HL-60/S4 treated with retinoic acid at 250 ng/mL for 4 days and 3 days (cell line): Measurements from ENCODE around the gene SNHG17.
"Not testable (repeated sequence)": the region's sequence is repeated elsewhere in the genome, so short reads cannot be mapped to it uniquely, and the experiment has no call there.

Experiments used
- in situ Hi-C: fragments of 300-500 bp; cut with MboI; formaldehyde crosslinking; loops from 2 replicates; pipeline ENCODE4 v1.7.0; 2022; ENCODE audit warnings: low sequenced_read_pairs

Gene SNHG17

GRCh38 chr20:38377838-38378237 lies 57.3 kb downstream of the SNHG17 start:
- in situ Hi-C loops = not testable (repeated sequence)

- in situ Hi-C loops = no loop called here
Measured at GRCh38 chr20:38377039-38377685, 58.0 kb downstream of the SNHG17 start.

- in situ Hi-C loops = no loop called here
Measured at GRCh38 chr20:38373898-38374297, 61.2 kb downstream of the SNHG17 start.

GRCh38 chr20:38373231-38373867 lies 61.8 kb downstream of the SNHG17 start:
- in situ Hi-C loops = no loop called here

- in situ Hi-C loops = no loop called here
Measured at GRCh38 chr20:38372806-38373205, 62.3 kb downstream of the SNHG17 start.
